Activated CD4-positive, alpha-beta memory T cell treated with anti-CD3 and anti-CD28 coated beads, Interleukin-2, amount 10 ng/mL, durations not matched to agents 7 days and 5 days (primary cell): ENCODE data around the gene ANKRD33B. TPM values are rescaled to one million over a fixed set of nuclear protein-coding genes. Genes with fewer than 3 reads are reported as not detected.

Source experiments
- CTCF ChIA-PET: fragments of 350-600 bp; sonication (Branson Sonifier 250); formaldehyde crosslinking; loops from one replicate; lab custom pipeline; 2021; ENCODE audit warnings: antibody characterized with exemption, inconsistent platforms; lab: Charles Lee
- POLR2A ChIA-PET: fragments of 350-600 bp; sonication (Branson Sonifier 250); formaldehyde crosslinking; loops from one replicate; lab custom pipeline; 2021; ENCODE audit warnings: antibody characterized with exemption; lab: Charles Lee
- DNase-seq: peaks from one replicate; pipeline ENCODE4 v3.0.0-alpha.2; 2020
- H3K27ac Mint-ChIP-seq: one replicate; pipeline ENCODE4 v1.8.0; 2021; ENCODE audit warnings: mild to moderate bottlenecking, mixed read lengths
- H3K27me3 Mint-ChIP-seq: one replicate; pipeline ENCODE4 v1.8.0; 2021; ENCODE audit warnings: mixed read lengths
- H3K36me3 Mint-ChIP-seq: one replicate; pipeline ENCODE4 v1.8.0; 2021; ENCODE audit warnings: low read depth, mixed read lengths
- H3K4me1 Mint-ChIP-seq: one replicate; pipeline ENCODE4 v1.8.0; 2021; ENCODE audit warnings: mixed read lengths
- H3K4me3 Mint-ChIP-seq: one replicate; pipeline ENCODE4 v1.8.0; 2021; ENCODE audit warnings: mild to moderate bottlenecking, mixed read lengths
- H3K9me3 Mint-ChIP-seq: one replicate; pipeline ENCODE4 v1.8.0; 2021; ENCODE audit warnings: mixed read lengths
- total RNA-seq, 2 experiments: library from RNA; stranded (reverse); gene quantifications; one replicate each; pipeline ENCODE4 v1.2.3, GENCODE V29; 2021

Gene ANKRD33B
- total RNA-seq, 2 experiments from 2014 or later, result 9.5 to 9.9 TPM

DNA sequence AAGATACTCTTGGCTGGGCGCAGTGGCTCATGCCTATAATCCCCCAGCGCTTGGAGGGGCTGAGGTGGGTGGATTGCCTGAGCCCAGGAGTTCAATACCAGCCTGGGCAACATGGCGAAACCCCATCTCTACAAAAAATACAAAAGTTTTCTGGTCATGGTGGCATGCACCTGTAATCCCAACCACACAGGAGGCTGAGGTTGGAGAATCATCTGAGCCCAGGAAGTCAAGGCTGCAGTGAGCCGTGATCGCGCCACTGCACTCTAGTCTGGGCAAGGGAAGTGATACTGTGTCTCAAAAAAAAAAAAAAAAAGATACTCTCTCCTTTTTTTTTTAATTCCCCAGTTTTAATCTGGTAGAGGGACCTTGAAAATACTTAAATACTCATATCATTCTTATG, 15.0 kb downstream of the ANKRD33B start:
- ChIA-PET POLR2A (interaction anchor here (1.2 kb wide), 1 partner anchor 15 kb away, joined by 5 read pairs; no protein-coding TSS in a partner anchor), CTCF (no interaction called here)
- DNase-seq, result no peak
- peaks cover 4% of the 10 kb centered on the region for H3K36me3 Mint-ChIP-seq
- no peaks in the 10 kb centered on the region for H3K9me3 Mint-ChIP-seq
- H3K27ac Mint-ChIP-seq, result no peak overlapping the region
- no peak overlapping the region for H3K4me3 Mint-ChIP-seq
- no peaks in the 10 kb centered on the region for H3K27me3 Mint-ChIP-seq
- peaks cover 48% of the 10 kb centered on the region for H3K4me1 Mint-ChIP-seq

DNA sequence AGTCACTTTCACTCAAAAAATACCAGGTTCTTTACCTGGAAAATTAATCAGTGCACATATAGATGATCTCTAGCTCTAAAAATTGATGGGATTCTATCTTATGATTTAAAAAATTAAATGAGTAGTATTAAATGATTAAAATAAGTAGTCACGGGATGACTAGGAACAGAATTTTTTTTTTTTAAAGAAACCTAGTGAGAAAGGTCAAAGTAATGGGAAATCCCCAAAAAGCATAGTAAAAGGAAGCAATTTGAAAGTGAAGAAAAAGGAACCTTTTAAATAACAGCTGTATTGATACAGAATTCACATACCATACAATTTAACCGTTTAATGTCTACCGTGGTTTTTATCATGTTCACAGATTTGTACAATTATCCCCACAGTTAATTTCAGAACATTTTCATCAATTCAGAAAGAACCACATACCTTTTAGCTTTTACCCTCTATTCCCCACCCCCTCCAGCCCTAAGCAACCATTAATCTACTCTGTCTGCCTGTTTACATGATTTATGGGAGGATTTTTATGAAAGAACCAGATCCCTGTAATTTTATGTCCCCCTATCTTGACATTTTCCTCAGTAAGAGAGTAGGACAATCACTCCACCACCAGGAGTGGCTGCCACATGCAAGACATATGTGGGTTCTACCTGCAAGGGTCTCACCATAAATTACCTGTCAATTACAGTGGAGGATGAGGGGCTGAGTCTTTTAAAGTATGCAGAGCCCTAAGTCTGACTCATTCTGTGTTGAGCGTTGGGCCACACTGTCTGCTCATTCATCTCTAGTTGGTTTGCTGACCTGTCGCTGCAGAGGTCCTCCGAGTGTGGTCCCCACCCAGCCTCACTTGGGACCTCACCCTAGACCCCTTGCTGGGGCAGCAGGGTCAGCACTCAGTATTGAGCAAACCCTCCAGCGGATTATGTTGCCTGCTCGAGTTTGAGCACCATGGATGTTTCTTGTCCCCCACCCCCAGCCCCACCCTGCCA, 16.0 kb downstream of the ANKRD33B start:
- no peaks in the 10 kb centered on the region for H3K9me3 Mint-ChIP-seq
- H3K4me1 Mint-ChIP-seq, result peaks cover 56% of the 10 kb centered on the region
- H3K27ac Mint-ChIP-seq, result no peak overlapping the region
- DNase-seq, result no peak
- POLR2A ChIA-PET, result interaction anchor here (1.2 kb wide), 1 partner anchor 14 kb away, joined by 5 read pairs; no protein-coding TSS in a partner anchor
- CTCF ChIA-PET, result interaction anchor here (1.4 kb wide), 1 partner anchor 48 kb away, joined by 4 read pairs; no protein-coding TSS in a partner anchor
- H3K27me3 Mint-ChIP-seq, result peaks cover 2% of the 10 kb centered on the region
- H3K36me3 Mint-ChIP-seq, result peaks cover 7% of the 10 kb centered on the region
- no peak overlapping the region for H3K4me3 Mint-ChIP-seq

DNA sequence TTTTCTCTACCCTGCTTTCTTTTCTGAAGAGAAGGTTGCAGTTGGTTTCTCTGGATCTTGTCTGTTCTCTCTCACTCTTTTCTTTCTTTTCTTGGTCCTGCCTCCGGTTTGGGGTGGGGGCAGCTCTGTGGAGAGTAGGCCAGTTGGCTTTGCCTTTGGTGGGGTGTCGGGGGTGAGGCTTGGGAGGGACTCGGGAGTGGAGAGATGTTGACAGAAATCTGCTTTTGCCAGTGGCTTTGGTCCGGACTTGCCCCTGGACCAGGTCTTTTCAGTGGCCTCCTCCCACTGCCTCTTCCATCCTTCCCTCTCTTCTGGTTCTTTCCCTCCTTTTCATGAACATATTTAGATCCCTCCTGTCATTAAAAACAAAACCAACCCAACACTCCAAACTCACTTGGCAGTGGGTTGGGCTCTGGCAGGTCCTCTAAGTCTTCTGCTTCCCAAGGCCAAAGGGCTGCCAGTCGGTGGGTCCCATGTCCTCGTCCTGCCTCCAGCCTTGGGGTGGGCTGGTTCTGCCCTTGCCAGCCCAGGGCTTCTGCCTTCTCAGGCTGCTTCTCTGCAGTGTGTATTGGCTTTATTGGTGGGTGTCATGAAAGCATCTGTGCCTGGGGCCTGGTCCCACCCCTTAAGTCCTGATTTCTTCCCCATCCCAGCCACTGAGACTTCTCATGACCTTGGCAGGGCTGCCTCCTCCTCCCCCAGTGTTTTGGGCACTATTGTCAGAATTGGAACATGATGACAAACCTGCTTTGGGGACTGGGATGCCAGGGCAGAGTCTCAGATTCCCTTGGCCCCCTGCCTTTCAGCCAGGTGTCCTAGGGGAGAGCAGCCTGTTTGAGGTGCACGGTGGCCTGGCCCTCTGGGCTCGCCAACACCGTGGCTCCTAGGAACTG, 16.9 kb downstream of the ANKRD33B start:
- Mint-ChIP-seq H3K4me1 (peaks cover 62% of the 10 kb centered on the region), H3K27me3 (peaks cover 3% of the 10 kb centered on the region), H3K9me3 (no peaks in the 10 kb centered on the region), H3K36me3 (peaks cover 11% of the 10 kb centered on the region), H3K4me3 (no peak overlapping the region), H3K27ac (no peak overlapping the region)
- POLR2A ChIA-PET, result no interaction called here
- no peak for DNase-seq
- CTCF ChIA-PET, result interaction anchor here (1.4 kb wide), 1 partner anchor 47 kb away, joined by 4 read pairs; no protein-coding TSS in a partner anchor

DNA sequence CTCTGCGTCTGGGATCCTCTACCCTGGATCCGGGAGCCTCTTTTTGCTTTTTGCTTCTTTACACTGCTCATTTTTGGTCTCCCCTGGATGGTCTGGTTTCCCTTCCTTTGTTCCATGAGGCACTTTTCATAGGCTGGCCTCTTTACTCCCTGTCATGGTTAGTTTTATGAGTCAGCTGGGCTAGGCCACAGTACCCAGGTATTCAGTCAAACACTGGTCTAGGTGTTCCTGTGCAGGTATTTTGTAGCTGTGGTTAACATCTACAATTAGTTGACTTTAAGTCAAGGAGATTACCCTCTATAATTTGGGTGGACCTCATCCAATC, 17.5 kb downstream of the ANKRD33B start:
- CTCF ChIA-PET, result interaction anchor here (0.5 kb wide), 1 partner anchor 11 kb away, joined by 3 read pairs; no protein-coding TSS in a partner anchor
- Mint-ChIP-seq H3K36me3 (peaks cover 11% of the 10 kb centered on the region), H3K4me3 (no peak overlapping the region), H3K27me3 (peaks cover 3% of the 10 kb centered on the region), H3K9me3 (no peaks in the 10 kb centered on the region), H3K4me1 (peaks cover 61% of the 10 kb centered on the region), H3K27ac (no peak overlapping the region)
- POLR2A ChIA-PET, result no interaction called here
- no peak for DNase-seq

DNA sequence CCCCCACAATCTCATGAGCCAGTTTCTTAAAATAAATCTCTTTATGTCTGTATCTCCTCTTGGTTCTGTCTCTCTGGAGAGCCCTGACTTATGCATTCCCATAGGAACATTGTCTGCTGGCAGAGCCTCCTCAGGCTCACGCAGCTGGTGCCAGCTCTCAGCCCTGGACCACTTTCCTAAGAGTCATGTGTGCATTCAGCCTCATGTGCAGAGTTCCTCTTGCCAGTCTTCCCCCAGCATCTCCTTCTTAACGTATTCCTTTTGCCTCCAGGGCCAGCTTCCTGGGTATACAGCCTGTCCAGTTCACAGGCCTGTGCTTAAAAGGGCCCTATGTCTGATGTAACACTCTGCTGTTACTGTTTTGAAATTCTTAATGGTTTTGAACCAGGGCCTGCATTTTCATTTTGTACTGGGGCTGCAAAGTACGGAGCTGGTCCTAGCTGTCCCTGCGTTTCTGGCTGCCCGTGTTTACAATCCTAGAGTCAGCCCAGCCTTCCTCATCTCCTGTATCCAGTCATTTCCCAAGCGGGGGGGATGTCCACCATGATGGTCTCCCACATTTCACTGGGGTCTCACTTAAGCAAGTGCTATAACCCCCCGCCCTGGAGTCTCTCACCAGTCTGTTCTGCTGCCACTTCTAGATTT, 18.1 kb downstream of the ANKRD33B start:
- Mint-ChIP-seq H3K9me3 (no peaks in the 10 kb centered on the region), H3K27ac (no peak overlapping the region), H3K36me3 (peaks cover 11% of the 10 kb centered on the region), H3K27me3 (peaks cover 3% of the 10 kb centered on the region), H3K4me1 (peaks cover 57% of the 10 kb centered on the region), H3K4me3 (no peak overlapping the region)
- ChIA-PET CTCF (interaction anchor here (0.5 to 0.7 kb wide), 2 partner anchors 11 to 12 kb away, joined by 3 read pairs; no protein-coding TSS in a partner anchor), POLR2A (no interaction called here)
- DNase-seq, result no peak

DNA sequence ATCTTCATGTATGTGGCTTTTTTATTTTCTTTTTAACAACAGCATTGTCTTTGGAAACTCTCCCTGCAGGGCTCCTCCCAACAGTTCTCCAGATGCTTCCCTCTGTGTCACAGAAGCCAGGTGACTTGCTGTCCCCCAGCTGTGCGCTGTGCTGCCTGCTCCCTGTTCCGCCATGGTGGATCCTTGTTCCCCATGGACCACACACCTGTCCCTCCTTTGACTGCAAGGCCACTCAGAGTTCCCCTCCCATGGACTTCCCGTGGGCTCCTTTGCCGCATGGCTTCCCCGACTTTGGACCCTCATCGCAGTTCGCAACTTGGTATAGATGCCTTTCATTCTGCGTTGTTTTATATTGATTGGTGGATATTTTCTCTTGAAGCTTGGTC, 18.6 kb downstream of the ANKRD33B start:
- Mint-ChIP-seq H3K36me3 (peaks cover 11% of the 10 kb centered on the region), H3K9me3 (no peaks in the 10 kb centered on the region), H3K27ac (no peak overlapping the region), H3K4me3 (no peak overlapping the region), H3K27me3 (peaks cover 3% of the 10 kb centered on the region), H3K4me1 (peaks cover 54% of the 10 kb centered on the region)
- POLR2A ChIA-PET, result no interaction called here
- no peak for DNase-seq
- CTCF ChIA-PET, result interaction anchor here (0.7 kb wide), 1 partner anchor 11 kb away, joined by 3 read pairs; no protein-coding TSS in a partner anchor

DNA sequence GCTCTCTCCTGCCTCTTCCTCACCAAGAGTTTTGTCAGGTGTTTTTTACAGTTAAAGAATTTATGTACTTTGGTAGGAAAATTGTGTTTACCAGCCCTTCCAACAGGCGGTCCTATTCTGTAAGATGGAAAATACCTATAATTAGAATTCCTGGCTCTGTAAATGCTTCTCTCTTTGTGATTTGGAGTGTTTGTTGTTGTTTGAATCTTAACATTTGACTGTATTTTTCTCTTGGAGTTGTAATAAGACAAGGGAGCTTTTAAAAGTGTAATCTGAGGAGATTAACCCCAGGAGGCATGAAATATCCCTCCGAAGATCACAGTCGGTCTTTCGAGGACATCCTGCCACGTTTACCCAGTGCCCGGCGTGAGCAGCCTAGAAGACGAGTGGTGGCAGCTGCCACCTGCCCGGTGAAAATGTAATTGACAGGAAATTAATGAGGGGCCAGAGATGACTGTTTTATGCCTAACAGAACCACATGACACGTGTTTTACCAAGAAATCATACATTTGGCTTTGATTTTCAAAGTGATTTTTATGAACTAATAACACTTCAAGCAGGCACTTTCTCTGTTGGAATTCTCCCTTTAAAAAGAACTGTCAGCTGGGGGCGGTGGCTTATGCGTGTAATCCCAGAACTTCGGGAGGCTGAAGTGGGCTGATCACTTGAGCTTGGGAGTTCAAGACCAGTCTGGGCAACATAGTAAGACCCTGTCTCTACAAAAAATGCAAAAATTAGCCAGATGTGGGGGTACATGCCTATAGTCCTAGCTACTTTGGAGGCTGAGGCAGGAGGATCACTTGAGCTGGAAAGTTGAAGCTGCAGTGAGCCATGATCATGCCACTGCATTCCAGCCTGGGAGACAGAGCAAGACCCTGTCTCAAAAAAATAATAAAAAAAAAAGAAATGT, 20.0 kb downstream of the ANKRD33B start:
- DNase-seq, result no peak
- ChIA-PET CTCF (interaction anchor here (0.7 kb wide), 2 partner anchors 9 to 44 kb away, joined by 3 read pairs; no protein-coding TSS in a partner anchor), POLR2A (interaction anchor here (1.5 kb wide), 1 partner anchor 9 kb away, joined by 5 read pairs; no protein-coding TSS in a partner anchor)
- no peak overlapping the region for H3K4me3 Mint-ChIP-seq
- H3K36me3 Mint-ChIP-seq, result peaks cover 11% of the 10 kb centered on the region
- peaks cover 43% of the 10 kb centered on the region for H3K4me1 Mint-ChIP-seq
- no peak overlapping the region for H3K27ac Mint-ChIP-seq
- H3K27me3 Mint-ChIP-seq, result peaks cover 3% of the 10 kb centered on the region
- H3K9me3 Mint-ChIP-seq, result no peaks in the 10 kb centered on the region

DNA sequence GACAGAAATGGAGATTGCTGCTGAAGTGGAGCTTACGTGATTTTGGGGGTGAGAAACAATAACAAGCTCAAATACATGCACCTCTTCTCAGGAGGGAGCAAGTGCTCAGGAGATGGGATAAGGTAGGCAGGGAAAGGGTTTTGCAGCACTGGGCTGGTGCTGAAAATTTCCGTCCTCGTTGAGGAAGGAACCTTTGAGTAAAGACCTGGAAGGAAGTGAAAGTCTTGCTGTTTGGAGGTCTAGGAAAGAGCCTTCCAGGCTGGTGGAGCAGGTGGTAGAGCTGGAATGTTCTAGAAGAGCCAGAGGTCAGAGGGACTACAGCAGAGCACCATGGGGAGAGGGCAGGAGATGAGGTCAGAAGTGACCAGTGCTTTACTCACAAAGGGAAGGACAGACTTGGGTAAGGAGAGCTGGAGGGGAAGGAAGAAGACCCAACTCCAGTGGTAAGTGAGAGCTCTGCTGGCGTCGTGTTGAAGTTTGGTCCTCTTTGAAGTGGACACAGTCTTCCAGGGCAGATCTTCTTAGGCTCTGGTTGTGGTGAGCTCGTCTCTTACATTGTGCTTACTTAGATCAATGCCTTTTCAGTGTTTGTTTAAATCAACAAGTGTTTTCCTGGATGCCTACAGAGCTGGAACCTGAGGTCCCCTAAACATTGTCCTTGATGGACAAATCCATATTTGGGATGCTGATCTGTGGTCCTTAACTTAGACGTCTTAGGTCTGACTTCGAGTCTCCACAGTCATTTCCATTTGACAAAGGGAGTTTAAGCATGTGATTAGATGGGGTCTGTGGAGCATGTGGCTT, 21.0 kb downstream of the ANKRD33B start:
- H3K4me3 Mint-ChIP-seq, result no peak overlapping the region
- peaks cover 33% of the 10 kb centered on the region for H3K4me1 Mint-ChIP-seq
- no peaks in the 10 kb centered on the region for H3K9me3 Mint-ChIP-seq
- H3K27me3 Mint-ChIP-seq, result peaks cover 5% of the 10 kb centered on the region
- CTCF ChIA-PET, result interaction anchor here (0.7 to 1.1 kb wide), 5 partner anchors 8 to 116 kb away, joined by 3 to 6 read pairs (median 3); no protein-coding TSS in a partner anchor
- peaks cover 17% of the 10 kb centered on the region for H3K36me3 Mint-ChIP-seq
- H3K27ac Mint-ChIP-seq, result no peak overlapping the region
- POLR2A ChIA-PET, result interaction anchor here (0.6 to 1.5 kb wide), 3 partner anchors 8 to 43 kb away, joined by 3 to 5 read pairs (median 4); no protein-coding TSS in a partner anchor
- no peak for DNase-seq

DNA sequence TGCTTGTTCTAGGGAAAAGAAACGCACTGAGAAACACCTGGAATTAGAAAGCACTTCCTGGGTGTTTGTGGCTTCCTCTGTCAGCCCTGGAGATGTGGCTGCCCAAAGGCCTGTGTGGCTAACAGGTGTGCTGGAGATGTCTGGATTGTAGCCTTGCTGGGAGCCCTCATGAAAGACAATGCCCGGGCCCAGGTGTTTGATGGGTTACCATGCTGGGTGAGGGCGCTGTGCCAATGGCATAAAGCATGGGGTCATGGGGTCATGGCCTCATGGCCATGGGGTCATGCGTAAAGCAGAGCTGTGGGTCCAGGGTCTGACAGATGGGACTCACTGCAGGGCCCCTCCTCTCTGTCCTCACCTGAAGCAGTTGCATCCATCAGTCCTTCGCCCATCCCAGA, 21.6 kb downstream of the ANKRD33B start:
- DNase-seq, result no peak
- ChIA-PET POLR2A (interaction anchor here (1.1 kb wide), 1 partner anchor 19 kb away, joined by 4 read pairs; no protein-coding TSS in a partner anchor), CTCF (interaction anchor here (0.7 to 1.1 kb wide), 4 partner anchors 8 to 117 kb away, joined by 3 to 6 read pairs (median 3); no protein-coding TSS in a partner anchor)
- peaks cover 14% of the 10 kb centered on the region for H3K36me3 Mint-ChIP-seq
- no peak overlapping the region for H3K4me3 Mint-ChIP-seq
- H3K27me3 Mint-ChIP-seq, result peaks cover 5% of the 10 kb centered on the region
- no peak overlapping the region for H3K27ac Mint-ChIP-seq
- no peaks in the 10 kb centered on the region for H3K9me3 Mint-ChIP-seq
- peaks cover 29% of the 10 kb centered on the region for H3K4me1 Mint-ChIP-seq

DNA sequence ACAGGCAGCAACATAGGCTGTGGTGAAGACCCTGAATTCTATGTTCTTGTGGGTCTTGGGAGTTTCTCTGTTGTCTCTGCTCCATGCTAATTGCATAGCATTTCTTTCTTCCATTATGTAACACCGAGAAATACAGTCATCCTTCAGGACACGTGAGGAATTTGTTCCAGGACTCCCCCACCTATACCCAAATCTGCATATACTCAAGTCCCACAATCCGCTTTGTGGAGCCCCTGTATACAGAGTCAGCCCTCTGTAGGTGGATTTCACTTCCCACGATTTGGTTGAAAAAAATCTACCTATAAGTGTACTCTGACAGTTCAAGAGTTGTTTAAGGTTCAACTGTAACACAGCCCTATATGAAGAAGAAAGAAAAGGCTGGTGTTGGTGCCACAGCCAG, 22.1 kb downstream of the ANKRD33B start:
- peaks cover 5% of the 10 kb centered on the region for H3K27me3 Mint-ChIP-seq
- no peak overlapping the region for H3K4me3 Mint-ChIP-seq
- ChIA-PET CTCF (no interaction called here), POLR2A (no interaction called here)
- H3K27ac Mint-ChIP-seq, result no peak overlapping the region
- no peaks in the 10 kb centered on the region for H3K9me3 Mint-ChIP-seq
- DNase-seq, result no peak
- H3K4me1 Mint-ChIP-seq, result peaks cover 29% of the 10 kb centered on the region
- peaks cover 14% of the 10 kb centered on the region for H3K36me3 Mint-ChIP-seq

DNA sequence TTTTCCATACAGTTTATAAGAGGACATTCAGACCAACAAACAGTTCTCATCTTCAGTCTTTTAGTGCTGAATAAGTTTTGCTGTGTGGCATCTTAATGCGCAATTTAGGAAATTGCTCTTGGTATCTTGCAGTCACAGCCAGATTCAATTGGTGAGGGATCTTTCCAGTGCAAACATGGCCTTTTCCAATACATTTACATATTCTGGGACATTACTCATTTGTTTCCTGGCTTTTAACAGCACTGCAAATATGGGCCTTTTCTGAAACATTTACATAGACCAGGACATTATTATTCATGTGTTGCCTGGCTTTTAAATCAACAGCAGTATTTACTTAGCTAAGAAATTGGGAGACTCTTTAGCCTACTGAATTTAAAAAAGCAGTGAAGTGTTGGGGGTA, 22.7 kb downstream of the ANKRD33B start:
- peaks cover 27% of the 10 kb centered on the region for H3K4me1 Mint-ChIP-seq
- H3K27me3 Mint-ChIP-seq, result peaks cover 5% of the 10 kb centered on the region
- no peak for DNase-seq
- H3K27ac Mint-ChIP-seq, result no peak overlapping the region
- H3K9me3 Mint-ChIP-seq, result no peaks in the 10 kb centered on the region
- peaks cover 14% of the 10 kb centered on the region for H3K36me3 Mint-ChIP-seq
- no peak overlapping the region for H3K4me3 Mint-ChIP-seq
- POLR2A ChIA-PET, result no interaction called here
- CTCF ChIA-PET, result interaction anchor here (0.8 kb wide), 1 partner anchor 10 kb away, joined by 3 read pairs; no protein-coding TSS in a partner anchor
